ENCODE measurements around the gene PGBD5.

Gene PGBD5

GRCh38 chr1:230396966-230397365 lies 29.2 kb downstream of the PGBD5 start:
- no peak for DNase-seq (ENCODE audit: low read depth)

DNA sequence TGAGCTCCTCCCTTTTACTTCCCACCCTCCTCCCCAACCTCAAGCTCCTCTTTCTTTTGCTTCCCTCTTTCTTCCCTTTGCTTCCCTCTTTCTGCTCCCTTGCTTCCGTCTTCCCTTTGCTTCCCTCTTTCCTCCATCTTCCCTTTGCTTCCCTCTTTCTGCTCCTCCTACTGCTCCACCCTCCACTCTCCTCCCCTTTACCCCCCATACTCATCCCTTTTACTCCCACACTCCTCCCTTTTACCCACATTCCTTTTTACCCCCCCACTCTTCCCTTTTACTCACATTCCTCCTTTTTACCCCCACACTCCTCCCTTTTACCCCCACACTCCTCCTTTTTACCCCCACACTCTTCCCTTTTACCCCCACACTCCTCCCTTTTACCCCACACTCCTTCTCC lies 30.2 kb downstream of the PGBD5 start:
- DNase-seq (ENCODE audit: low read depth) = no peak

DNA sequence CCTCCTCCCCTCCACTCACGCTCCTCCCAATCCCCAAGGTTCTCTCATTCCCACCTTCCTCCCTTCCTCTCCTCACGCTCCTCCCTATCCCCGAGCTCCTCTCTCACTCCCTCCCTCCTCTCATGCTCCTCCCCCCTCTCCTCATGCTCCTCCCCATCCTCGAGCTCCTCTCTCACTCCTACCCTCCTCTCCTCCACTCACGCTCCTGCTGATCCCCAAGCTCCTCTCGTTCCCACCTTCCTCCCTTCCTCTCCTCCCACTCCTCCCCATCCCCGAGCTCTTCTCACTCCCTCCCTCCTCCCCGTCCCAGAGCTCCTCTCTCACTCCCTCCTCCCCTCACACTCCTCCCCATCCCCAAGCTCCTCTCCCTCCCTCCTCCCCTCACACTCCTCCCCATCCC lies 31.4 kb downstream of the PGBD5 start:
- no peak for DNase-seq (ENCODE audit: low read depth)

GRCh38 chr1:230394134-230394533 lies 32.0 kb downstream of the PGBD5 start:
- DNase-seq (ENCODE audit: low read depth) = no peak

DNA sequence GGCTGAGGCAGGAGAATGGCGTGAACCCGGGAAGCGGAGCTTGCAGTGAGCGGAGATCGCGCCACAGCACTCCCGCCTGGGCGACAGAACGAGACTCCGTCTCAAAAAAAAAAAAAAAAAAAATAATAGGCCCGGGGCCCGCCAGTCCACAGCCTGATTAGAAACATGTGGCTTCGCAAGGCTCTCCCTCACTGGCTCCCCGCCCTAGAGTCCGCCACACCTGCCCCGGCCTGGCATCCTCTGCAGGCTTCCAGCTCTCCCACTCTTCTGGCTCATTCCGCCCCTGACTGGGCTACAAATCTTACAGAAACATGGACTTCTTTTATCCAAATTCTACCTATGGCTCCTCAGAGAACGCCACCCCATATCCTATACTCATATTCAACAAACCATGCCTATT lies 32.4 kb downstream of the PGBD5 start:
- no peak for DNase-seq (ENCODE audit: low read depth)

GRCh38 chr1:230392920-230393521 lies 33.1 kb downstream of the PGBD5 start:
- DNase-seq (ENCODE audit: low read depth) = no peak

DNA sequence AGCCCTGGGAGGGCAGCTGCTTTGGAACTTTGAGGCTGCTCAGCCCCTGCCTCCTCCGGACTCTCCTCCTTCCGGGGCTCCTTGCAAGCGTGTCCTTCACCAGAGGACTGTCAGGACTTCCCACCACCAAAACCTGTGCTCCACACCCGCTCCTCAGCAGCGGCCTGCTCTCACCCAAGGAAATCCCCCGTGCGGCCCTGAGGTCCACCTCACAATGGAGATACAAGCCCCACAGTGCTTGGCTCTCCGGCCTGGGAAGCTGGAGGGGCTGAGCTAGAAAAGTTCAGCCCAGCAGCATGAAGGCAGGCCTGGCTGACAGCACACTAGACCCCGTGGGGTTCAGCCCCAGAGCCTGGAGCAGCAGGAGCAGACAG lies 33.6 kb downstream of the PGBD5 start:
- no peak for DNase-seq (ENCODE audit: low read depth)

GRCh38 chr1:230391776-230392535 lies 34.2 kb downstream of the PGBD5 start:
- DNase-seq (ENCODE audit: low read depth) = no peak

DNA sequence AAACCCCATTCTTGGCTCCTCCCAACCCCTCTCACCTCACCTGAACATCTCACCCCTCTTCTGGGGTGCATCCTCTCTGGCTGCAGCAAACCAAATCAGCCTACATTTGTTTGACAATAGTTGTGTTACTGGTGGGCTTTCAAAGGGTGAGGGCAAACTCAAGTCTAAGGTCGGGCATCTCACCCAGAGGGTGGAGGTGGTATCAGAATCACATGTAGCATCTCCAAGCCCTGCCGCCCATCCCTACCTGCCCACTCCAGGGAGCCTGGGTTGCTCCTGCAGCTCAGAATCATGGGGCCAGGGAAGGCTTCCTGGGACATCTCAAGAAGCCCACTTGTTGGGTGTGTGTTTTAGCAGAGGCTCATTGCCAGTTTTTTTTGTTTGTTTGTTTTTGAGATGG lies 35.8 kb downstream of the PGBD5 start:
- DNase-seq (ENCODE audit: low read depth) = no peak

DNA sequence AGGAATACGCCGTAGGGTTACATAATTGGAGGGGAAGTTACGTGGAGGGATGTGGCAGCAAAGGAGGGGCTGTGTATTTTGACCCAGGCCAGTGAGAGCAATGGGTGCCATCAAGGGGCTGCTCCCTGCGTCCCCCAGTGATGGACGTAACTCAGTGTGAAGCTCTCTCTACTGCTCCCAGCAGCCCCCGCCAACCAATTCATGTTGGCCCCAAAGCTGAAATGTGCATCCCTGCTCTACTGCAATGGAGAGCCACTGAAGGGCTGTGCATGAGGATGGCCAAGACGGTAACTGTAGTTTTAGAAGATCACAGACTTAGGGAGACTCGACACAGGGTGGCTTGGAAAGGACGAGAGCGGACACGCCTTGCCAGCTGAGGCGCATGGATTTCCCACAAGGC lies 38.3 kb downstream of the PGBD5 start:
- no peak for DNase-seq (ENCODE audit: low read depth)

DNA sequence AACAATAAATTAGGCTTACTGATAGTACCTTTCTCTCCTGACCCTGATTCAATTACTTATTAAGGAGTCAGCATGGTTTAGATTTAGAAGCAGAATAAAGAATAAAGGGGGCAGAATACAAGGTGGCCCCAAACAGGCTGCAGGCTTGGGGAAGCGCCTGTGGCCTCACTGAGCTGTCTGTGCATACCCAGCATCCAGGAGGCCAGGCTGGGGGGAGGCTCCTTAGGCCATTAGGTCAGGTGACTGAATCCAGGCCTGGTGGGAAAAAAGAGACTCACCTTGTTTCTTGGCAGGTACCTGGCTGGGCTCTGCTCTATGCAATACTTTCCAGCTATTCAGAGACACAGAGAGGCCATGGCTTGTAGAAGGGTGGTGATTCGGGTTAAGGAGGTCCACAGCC lies 38.8 kb downstream of the PGBD5 start:
- no peak for DNase-seq (ENCODE audit: low read depth)

DNA sequence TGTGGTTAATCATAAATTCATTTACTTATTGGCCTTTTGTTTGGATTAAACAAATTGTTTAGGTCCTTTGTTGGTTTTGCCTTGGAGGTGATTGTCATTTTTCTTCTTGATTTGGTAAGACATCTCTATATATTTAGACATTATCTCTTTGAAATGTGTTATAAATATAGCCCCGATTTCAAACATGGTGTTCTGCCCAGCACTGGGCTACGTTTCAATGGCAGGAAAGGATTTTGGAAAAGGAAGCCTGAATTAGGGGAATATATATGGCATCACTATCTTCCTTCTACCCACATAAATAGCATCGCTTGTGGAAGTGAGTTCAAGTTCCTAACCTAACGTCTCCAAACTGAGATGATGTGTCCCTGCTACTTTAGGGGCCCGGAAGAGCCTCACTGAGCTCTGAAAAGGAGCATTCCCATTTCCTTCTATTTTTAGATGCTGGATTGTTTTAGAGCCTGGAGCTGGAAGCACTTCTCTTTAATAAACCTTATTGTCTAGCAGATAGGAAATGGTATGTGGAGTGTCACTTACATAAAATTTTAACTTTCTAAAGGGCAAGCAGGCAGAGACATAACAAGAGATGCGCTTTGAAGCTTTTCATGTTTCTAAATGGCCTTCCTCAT lies 39.4 kb downstream of the PGBD5 start:
- no peak for DNase-seq (ENCODE audit: low read depth)

DNA sequence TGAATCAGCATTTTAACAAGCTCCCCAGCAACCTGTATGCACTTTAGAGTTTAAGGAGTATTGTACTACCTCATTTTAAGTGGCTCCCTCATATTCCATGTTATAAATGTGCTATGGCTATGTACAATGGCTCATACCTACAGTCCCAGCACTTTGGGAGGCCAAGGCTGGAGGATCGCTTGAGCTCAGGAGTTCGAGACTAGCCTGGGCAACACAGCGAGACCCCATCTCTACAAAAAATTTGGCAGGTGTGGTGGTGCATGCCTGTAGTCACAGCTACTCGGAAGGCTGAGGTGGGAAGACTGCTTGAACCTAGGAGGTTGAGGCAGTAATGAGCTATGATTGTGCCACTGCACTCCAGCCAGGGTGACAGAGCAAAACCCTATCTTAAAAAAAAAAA lies 40.2 kb downstream of the PGBD5 start:
- DNase-seq (ENCODE audit: low read depth) = no peak

- no peak for DNase-seq (ENCODE audit: low read depth)
Observed at GRCh38 chr1:230385158-230385450, 41.0 kb downstream of the PGBD5 start.

- DNase-seq (ENCODE audit: low read depth) = no peak
Observed at GRCh38 chr1:230384380-230385157, 41.6 kb downstream of the PGBD5 start.

DNA sequence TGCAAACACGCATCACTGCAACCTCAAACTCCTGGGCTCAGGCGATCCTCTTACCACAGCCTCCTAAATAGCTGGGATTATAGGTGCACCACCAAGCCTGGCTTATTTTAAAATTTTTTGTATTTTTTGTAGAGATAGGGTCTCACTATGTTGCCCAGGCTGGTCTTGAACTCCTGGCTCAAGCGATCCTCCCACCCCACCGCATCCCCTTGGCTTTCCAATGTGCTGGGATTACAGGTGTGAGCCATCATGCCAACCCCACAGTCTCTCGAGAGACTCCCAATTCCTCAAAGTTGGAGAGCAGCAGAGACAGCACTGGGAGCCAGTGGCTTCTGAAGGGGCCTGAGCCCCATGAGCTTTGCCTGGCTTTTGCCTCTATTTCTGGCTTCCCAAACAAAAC lies 42.7 kb downstream of the PGBD5 start:
- no peak for DNase-seq (ENCODE audit: low read depth)

DNA sequence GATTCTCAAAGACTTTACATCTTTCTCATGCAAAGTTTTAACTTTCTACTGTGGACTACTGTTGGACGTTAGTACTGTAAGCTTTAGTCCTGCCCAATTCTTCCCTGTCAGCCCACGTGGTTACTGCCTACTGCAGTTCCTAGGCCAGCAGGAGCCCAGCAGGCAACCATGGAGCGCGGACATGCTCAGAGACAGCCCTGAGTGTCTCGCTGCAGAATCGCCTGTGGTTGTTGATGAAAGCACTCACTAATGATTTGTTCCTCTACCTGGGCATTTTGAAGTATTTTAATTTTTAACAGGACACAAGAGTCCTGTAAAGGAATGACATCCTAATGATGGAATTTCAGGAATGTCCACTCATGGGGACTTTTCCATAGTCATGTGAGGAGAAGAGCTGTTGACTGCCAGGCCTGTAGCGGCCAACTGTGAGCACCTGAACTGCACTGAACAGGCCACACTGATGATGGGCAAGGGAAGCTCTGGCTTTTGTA lies 44.1 kb downstream of the PGBD5 start:
- no peak for DNase-seq (ENCODE audit: low read depth)

GRCh38 chr1:230381585-230381984 lies 44.5 kb downstream of the PGBD5 start:
- no peak for DNase-seq (ENCODE audit: low read depth)

DNA sequence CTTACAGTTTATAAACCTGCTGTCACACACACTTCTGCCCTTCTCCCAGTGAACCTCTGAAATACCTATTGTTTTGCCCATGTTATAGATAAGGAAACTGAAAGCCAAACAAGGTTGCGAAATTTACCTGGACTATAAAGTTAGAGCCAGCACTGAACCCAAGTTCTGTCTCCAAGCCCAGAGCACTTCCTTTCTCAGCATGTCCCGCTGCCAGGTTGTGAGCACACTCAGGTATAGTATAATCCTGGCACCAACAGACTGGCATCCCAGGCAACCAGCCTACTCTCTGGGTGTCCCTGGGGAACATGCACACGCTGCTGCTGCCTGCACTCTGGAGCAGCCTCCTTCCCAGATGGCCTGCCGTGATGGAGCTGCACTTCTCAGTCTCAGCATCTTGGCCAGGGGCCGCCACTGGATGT lies 45.1 kb downstream of the PGBD5 start:
- DNase-seq (ENCODE audit: low read depth) = no peak

GRCh38 chr1:230379928-230380327 lies 46.2 kb downstream of the PGBD5 start:
- no peak for DNase-seq (ENCODE audit: low read depth)

DNA sequence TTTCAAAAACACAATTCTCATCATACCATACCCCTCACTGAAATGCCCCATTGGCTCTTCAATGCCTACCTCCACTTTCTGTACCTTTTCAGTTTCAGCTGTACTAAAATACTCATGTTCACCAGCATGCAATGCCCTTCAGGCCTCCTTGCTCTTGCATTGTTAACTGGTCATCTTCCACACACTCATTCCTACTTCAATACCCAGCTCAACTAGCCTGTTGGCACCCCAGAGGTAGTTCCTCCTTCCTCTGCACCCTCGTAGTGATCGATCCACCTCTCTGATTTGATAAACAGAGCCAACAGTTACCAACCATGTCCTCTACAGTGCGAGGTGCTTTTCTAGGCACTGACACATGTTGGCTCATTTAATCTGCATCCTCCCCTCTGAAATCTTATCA lies 46.7 kb downstream of the PGBD5 start:
- no peak for DNase-seq (ENCODE audit: low read depth)

GRCh38 chr1:230377851-230378250 lies 48.3 kb downstream of the PGBD5 start:
- DNase-seq (ENCODE audit: low read depth) = no peak

- no peak for DNase-seq (ENCODE audit: low read depth)
Observed at GRCh38 chr1:230377324-230377723, 48.8 kb downstream of the PGBD5 start.

Data from T follicular helper cell (primary cell).